Measurements from ENCODE around the gene ATP5ME.
"Not testable (repeated sequence)": the region's sequence is repeated elsewhere in the genome, so short reads cannot be mapped to it uniquely, and the experiment has no call there.

Gene ATP5ME

DNA sequence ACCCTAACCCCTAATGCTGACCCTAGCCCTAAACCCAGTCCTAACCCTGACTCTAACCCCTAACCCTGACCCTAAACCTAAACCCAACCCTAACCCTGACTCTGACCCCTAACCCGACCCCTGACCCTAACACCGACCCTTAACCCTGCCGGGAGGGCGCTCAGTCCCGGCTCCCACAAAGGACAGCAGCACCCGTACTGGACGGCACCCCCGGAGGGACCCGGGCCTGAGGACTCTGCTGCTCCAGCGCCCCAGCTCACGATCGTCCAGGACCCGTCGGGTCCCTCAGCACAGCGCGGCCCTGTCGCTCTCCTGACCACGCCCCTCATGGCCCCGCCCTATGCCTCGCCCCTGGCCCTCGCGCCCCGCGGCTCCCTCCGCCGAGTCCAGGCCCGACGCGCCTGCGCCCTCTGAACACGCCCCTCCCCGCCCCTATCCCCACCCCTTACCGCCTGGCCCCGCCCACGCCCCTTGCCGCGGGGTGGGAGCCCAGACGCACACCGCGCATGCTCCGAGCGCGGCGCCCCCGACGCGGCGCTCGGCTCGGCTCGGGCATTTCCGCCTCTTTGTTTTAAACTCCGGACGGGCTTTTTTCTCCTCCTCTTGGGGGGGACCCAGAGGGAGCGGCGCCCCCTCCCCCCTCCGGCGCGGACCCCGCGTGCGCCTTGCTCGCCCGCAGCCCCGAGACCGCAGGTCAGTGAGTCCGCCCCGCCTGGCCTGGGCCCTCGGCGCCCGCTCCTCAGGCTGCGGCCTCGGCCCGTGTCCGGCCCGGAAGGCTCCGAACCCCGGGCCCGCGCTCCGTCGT is 31.4 kb upstream of the ATP5ME start, which contains the start of gene PCGF3:
TSS of gene PCGF3 (plus strand) at position 555 of the 805 bp plus-strand sequence. CDS start 27,849 bp downstream, outside the sequence.
- peak; percentile 90 to 97 for DNase-seq (ENCODE audit: low read depth in 1 of 2, low spot score in 1 of 2)

- DNase-seq (ENCODE audit: low read depth in 1 of 2, low spot score in 1 of 2): no peak
Observed at GRCh38 chr4:704971-705277, 30.8 kb upstream of the ATP5ME start.

DNA sequence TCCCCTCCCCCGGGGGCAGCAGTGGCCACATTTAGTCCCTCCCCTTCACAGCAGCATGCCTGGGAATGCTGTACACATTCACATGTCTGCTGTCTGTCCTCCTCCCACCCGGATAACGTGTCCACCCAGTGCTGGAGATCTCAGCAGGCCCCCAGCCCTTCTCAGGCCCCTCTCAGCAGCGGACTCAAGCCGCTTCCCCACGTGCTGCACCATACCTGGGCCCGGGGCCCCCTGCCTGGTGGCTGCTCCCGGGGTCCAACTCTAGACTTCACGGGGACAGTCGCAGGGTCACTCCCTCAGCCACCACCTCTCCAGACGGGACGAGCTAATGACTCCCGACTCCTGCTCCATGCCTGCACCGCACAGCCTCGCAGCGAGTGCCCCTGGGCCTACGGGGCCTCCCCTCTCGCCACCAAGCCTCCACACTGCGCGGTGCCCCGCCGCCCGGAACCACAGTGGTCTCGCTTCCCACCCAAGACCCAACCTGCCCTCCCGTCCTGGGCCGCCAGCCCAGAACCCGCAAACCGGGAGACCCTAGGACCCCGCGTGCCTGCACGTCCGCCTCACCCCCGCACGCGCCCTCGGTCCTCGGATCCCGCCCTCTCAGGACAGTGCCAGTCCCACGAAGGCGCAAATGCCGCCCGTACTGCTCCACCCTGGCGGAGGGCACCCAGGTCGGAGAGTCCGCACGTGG is 30.3 kb upstream of the ATP5ME start:
- no peak for DNase-seq (ENCODE audit: low read depth in 1 of 2, low spot score in 1 of 2)

- no peak for DNase-seq (ENCODE audit: low read depth in 1 of 2, low spot score in 1 of 2)
Observed at GRCh38 chr4:703336-704197, 29.5 kb upstream of the ATP5ME start.

- no peak for DNase-seq (ENCODE audit: low read depth in 1 of 2, low spot score in 1 of 2)
Observed at GRCh38 chr4:702618-703048, 28.6 kb upstream of the ATP5ME start.

- DNase-seq (ENCODE audit: low read depth in 1 of 2, low spot score in 1 of 2): no peak
Observed at GRCh38 chr4:700587-701264, 26.6 kb upstream of the ATP5ME start.

DNA sequence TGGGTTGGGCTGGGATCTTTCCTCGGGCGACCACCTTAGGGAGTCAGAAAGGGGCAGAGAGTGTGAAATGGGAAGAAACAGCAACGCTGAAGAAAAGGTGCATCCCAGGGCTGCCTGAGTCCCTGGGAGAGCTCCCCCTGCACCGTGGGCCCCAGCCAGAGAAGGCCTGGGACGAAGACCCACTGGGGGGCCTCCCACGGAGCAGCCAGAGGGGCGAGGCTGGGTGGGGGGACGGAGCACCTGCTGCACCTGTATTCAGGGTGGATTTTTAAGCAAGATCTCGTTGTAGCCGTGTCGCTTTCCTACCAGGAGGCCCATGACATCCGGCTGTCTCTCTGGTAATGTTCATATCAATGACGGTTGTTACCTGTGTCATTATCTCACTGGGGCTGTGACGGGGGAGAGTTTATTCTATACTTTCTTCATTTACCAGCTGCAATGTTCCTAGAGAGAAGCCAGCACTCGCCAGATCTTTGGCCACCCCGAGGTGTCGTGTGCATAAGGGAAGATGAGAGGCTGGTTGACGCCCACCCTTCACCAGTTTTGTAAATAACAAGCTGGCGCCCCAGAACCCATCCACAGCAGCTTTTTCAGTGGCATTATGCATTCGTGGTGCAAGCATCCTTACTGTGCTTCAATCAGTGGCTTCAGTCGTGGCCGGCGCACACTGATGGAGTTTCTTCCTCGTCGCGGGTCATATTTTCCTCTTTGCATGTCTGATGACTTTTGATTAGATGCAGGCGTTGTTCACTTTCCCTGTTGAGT is 25.9 kb upstream of the ATP5ME start:
- no peak for DNase-seq (ENCODE audit: low read depth in 1 of 2, low spot score in 1 of 2)

DNA sequence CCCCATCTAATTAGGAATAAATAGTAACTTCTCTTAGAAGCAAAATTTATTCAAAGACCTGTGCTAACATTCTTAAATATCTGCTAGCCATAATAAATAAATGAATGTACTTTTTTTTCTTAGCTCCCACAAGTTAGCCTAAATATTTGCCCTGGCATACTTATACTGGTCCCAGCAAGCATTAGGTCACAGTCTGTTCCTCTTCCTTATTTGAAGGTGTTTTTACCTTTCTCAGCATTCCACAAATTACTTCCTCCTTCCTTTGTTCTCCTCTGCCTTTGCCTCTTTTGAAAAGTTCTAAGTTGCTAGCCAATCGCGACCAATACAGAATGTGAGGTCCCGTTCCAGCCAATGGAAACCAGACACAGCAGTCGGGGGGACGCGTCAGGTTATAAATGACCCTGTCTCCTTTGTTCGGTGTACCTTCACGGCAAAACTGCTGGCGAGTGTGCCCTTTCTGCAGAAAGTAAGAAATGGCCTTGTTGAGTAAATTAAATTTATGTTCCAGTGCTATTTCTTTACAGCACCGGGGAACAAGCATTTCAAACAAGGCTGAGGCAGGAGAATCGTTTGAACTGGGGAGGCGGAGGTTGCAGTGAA is 20.4 kb upstream of the ATP5ME start:
- not testable (repeated sequence) for DNase-seq (ENCODE audit: low read depth in 1 of 2, low spot score in 1 of 2)

DNA sequence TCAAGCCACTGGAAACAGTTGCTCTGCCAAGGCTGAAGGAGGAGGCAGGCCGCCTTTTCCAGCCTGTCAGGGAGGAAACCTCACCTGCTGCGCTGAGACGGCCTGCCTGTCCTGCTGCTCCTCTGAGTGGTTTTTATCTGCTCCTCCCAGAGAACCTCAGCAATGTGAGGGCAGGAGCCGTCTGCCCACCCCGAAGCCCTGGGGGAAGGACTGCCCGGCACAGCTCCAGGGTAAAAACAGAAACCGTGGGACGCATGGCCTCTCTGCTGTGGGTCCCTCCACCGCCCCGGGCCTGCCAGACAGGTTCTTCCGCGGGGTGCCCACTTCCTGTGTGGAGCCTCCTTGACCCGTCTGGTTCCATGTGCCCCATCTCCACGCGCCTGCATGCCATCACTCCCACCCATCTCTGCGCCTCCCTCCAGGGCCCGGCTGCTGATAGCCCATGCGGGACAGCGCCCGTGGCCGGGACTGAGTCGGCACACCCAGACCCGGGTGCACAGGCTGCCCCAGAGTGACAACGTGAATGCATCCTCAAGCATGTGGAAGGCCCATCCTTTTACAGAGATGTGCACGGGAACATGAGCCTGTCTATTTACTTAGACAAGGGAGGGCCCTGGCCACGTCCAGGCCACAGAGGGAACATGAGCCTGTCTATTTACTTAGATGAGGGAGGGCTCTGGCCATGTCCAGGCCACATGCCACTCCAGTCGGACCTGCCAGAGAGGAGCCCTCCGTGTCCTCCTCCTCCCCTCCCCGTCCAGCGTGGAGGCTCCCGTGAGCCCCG is 18.9 kb upstream of the ATP5ME start:
- DNase-seq (ENCODE audit: low read depth in 1 of 2, low spot score in 1 of 2): no peak

DNA sequence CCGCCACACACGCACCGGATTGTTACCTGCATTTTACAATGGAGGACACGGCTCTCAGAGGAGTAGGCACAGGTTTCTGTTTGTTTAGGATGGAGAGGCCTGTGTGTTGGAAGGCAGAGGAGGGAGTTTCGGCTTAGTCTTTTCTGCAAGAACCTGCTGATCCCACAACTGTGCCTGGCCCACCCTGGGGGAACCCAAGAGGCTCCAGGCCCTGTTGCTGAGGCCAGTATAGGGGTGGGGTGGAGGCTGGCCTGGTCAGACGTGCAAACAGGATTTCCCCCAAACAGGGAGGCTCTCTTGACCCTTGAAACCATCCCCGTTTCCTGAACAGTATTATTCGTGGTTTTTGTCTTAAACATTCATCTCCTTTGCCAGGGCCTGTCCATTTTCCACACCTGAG is 15.6 kb upstream of the ATP5ME start:
- no peak for DNase-seq (ENCODE audit: low read depth in 1 of 2, low spot score in 1 of 2)

- no peak for DNase-seq (ENCODE audit: low read depth in 1 of 2, low spot score in 1 of 2)
Observed at GRCh38 chr4:688854-689681, 15.0 kb upstream of the ATP5ME start, which contains the start of gene SLC49A3. SLC49A3 (minus strand) TSS chr4:689151; CDS start chr4:689127, 24 bp downstream.

DNA sequence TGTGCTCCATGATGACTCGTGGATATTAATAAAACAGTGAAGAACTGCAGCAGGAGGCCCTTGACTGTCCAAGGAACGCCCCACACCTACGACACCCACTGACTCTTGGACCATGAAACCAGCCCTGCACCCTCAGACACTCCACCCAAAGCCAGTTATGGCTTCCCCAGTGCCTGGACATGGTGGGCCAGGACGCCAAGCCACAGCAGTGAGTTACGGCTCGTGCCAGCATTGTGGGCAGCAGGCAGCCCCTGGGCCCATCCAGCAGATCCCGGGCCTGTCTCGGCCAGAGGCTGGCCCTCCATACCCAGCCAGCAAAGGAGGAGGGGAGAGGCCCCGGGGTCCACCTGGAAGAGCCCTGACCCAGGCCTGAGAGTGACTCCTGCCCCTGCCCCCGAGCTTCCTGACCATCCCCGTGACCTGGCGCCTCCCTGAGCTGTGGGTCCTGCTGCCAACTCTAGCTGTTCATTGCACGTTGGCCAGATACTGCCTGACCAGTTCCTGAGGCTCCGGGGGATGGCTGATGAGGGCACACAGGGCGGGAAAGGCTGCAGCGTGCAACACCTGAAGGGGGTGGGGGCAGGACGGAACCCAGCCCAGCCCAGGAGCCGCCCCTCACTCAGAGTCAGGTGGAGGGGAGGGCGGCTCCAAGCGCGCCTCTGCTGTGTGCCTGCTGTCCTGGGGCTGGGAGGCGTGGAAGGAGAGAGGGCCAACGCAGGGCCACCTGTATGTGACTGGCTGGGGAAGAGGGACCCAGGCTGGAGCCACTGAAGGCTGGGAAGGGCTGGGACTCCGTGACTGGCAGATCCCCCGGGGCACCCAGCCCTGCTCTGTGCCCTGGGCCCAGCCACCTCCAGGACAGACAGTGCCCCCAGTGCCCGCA is 14.1 kb upstream of the ATP5ME start:
- no peak for DNase-seq (ENCODE audit: low read depth in 1 of 2, low spot score in 1 of 2)

- no peak for DNase-seq (ENCODE audit: low read depth in 1 of 2, low spot score in 1 of 2)
Observed at GRCh38 chr4:687048-687970, 13.2 kb upstream of the ATP5ME start.

DNA sequence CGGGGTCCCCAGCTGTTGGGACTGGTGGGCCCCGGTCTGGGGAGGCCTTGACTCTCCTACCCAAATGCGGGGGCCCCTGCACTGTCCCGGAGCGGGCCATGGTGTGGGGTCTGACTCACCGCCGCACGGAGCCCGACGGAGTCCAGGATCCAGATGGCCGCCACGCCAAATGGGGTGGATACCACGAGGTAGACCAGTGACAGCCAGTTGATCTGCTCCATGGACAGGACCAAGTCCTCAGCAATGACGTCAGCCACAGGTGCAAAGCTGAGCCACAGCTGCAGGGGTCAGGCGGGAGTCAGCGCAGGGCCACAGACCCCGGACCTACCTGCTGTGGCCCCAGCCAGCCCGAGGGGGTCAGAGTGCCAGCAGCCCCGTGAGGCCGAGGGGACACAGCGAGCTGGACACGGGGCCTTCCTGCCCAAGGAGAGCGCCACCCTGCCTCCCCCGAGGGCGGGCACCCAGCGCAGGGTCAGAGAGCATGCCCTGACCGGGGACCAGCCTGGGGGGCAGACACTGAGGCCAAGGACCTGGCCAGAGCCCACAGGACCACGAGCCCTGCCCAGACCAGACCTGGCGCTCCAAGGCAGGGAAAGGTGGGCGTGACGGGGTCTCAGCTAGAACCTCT is 12.5 kb upstream of the ATP5ME start:
- DNase-seq (ENCODE audit: low read depth in 1 of 2, low spot score in 1 of 2): no peak

- DNase-seq (ENCODE audit: low read depth in 1 of 2, low spot score in 1 of 2): no peak
Observed at GRCh38 chr4:685679-686412, 11.8 kb upstream of the ATP5ME start.

Measured in activated T-helper 1 cell treated with anti-CD3 and anti-CD28 coated beads, Interleukin-2, amount 50 U/mL, for 16 hours (primary cell).